ENCODE data around the gene CARTPT. TPM values are rescaled to one million over a fixed set of nuclear protein-coding genes. Genes with fewer than 3 reads are reported as not detected.

CARTPT gene
- 5.1 TPM in 1 of 2 replicates, not detected in the other for polyA plus RNA-seq

DNA sequence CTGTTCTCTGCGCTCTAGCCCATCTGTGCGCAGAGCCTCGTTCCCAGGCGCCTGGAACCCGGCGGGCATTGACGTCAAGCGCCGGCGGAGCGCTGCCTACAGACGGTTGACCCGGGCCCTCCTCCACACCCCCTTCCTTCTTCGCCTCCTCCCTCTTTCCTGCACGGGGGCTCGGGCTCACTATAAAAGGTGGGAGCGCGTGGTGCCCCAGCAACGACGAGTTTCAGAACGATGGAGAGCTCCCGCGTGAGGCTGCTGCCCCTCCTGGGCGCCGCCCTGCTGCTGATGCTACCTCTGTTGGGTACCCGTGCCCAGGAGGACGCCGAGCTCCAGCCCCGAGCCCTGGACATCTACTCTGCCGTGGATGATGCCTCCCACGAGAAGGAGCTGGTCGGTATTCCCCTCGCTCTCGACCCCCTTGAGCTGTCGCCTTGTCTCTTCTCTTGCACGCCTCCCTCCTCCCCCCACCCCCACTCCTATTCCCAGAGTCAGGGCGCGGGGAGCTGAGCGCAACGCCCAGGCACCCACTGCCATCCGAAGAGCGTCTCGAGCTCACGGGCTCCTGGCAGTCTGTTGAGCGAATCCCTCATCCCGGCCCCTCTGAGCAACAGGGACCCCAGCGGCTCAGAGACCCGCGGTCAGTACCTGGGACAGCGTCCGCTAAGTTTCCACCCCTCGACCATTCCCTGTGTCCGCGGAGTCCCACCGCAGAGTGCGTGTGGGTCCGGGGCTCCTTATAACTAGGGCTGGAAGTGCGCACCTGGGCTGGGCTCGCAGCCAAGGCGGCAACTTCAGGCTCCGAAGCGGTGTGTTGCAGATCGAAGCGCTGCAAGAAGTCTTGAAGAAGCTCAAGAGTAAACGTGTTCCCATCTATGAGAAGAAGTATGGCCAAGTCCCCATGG lies at the start of gene CARTPT:
TSS of gene CARTPT (plus strand) at position 213 of the 902 bp plus-strand sequence. CDS start at position 232, 19 bp downstream.

Other genes with a start within 250 kb of the CARTPT start
- 13.4 and 17.9 TPM in 2 replicates for gene MCCC2, start 131.9 kb upstream of the CARTPT start, polyA plus RNA-seq